HG02763 (cell line): Measurements from ENCODE around the gene PEF1.

ENCODE experiments used
- ATAC-seq: cut with Tn5 transposase; IDR thresholded peaks from one replicate; pipeline ENCODE4 v1.9.1; 2021; ENCODE audit warnings: mild to moderate bottlenecking, moderate library complexity; ENCODE audit not compliant: unreplicated experiment

Gene PEF1

DNA sequence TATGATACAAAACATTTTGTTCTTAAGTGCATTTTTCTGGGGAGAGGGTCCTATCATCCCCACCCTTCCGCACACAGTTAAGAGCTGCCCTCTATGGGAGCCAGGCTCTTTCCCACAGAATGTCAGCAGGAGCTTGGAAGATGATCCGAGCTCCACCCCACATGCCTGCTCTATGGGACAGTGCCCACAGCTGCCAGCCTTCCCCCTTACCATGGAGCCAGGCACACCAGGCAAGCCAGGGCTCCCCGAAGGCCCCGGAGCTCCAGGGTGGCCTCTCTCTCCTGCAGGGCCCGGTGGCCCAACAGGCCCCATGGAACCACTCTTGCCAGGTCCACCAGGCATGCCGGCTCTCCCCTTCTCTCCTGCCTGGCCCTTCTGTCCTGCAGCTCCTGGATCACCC, 10.4 kb upstream of the PEF1 start:
- ATAC-seq, result no peak

DNA sequence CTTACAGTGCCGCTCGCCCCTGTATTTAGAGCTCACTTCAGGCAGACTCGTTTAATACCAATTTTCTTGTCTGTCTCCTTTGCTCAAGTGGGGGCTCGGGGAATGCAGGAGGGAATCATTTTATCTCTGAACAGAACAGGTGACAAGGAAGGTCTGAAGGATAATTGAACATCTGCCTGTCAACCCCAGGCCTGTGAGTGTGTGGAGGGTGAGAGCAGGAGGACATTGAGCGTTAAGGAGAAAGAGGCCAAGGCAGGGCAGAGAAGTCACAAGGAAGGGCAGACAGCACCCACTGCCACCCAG, 9.7 kb upstream of the PEF1 start:
- ATAC-seq, result no peak

DNA sequence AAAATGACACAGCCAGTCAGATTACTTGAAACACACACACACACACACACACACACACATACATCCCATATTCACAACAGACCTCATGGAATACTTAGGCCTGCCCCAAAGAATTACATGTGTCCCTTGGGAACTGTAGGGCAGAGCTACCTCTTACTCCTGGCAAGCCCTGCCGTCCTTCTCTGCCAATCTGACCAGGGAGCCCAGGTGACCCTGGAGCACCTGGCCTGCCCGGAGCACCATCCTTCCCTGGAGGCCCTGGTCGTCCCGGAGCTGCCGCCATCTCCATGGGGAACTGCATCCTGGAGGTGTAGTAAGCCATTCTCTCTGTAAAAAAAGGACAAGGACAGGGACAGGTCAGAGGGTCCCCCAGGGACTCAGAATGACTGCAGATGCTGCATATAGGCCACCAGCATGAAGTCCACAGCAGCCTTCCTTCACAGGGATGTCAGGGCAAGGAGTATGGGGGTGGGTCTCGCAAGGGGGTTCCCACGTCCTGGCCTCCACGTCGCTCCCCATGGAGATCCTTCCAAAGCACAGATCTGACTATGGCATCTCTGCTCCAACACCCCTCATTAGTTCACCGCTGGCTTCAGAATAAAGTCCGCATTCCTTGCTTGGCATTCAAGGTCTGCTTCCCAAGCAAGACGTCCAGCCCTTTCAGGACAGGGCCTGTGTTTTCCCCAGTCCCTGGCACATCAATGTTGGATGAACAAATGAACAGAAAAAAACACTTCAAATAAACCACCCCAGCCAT, 9.2 kb upstream of the PEF1 start:
- no peak for ATAC-seq

DNA sequence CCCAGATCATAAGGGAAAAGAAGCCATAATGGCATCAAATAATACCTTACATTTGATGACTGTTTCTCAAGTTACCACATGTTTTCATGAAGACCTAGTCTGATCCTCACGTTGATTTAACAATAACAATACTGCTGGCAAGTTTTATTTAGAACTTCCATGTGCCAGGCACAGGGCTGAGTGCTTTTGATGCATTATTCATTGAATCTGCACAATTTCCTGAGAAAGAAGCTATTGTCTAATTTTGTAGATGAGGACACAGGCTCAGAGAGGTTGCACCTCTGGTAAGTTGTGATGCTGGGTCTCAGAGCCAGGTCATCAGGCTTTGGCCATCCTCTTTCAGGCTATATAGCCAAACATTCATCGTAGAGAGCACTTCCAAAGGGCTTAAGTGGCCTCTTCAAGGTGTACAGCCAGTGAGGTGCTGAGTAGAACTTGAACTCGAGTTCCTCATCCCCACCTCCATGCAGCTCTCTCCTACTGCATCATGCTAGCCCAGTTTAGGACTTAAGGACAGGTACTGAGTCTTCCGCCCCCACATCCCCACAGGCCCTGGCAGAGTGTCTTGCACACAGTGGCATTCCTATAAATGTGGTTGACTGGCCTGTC, 8.3 kb upstream of the PEF1 start:
- no peak for ATAC-seq

DNA sequence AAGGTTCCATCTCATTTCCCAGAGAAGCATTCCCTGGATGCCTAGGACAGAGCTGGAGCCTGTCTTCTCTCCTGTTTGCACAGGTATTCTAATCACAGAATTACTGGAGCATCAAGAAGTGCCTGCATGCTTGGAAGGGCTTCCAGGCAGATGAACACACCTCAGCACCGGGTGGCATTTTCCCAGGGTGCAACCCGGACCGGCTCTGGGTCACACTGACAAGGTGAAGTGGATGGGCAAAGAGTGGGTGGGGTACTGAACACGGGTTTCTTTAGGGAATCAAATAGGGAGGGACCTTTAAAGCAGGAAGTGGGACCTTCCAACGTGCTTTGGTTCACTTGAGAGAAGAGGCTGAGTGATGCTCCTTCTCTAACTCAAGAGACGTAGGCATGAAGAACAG, 7.1 kb upstream of the PEF1 start:
- ATAC-seq, result no peak

DNA sequence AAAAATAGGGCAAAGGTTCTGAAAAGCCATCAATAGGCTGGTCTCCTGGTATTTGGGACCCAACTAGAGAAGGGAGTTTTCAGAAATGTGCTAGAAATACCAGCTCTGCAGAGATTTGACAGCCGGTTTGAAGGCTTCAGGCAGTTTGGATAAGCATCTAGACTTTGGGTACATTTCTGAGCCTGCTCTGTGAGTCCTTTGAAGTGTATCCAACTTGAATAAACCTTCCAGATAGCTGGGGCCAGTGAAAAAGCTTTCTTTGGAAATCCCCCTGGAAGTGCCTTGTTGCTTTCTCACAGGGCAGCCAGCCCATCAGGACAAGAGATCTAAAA, 6.4 kb upstream of the PEF1 start:
- no peak for ATAC-seq

DNA sequence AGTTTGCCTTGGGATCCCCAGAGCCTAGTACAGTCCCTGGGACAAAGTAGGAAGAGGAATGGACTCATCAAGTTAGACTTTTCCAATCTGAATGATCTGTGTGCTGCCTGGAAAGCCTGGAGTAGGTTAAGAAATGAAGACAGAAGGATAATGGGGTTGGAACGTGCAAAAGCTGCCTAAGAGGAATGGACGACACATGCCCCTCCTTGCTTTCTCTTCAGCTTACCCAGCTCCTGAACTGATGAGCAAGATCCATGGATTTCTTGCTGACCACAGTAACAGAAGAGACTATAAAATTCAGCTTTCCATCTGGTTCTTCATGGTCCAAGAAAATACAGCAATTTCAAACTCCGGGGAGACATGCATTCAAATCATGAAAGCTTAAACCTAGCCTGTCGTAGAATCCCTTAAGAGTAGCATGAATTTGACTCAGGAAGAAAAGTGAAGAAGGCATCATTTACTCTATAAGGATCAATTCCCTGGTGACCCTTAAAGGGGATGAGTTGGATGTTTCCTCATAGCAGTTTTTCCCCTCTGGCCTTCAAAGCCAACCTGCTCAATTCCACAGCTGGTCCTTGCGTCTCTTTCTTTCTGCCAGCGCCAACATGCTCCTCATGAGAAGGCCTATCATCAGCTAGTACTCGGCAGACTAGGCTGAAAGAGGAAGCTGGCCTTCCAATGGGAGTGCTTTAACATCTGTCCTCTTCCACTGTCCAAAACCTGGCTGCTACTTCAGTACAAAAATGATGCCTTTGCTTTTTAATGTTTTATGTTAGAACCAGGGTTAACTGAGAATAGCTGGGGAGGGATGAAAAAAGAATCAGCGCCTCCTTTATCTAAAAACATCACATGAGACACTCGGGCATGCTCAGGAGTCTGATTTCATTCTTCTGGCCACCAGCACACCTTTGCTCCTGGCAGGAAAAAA, 5.7 kb upstream of the PEF1 start:
- no peak for ATAC-seq

DNA sequence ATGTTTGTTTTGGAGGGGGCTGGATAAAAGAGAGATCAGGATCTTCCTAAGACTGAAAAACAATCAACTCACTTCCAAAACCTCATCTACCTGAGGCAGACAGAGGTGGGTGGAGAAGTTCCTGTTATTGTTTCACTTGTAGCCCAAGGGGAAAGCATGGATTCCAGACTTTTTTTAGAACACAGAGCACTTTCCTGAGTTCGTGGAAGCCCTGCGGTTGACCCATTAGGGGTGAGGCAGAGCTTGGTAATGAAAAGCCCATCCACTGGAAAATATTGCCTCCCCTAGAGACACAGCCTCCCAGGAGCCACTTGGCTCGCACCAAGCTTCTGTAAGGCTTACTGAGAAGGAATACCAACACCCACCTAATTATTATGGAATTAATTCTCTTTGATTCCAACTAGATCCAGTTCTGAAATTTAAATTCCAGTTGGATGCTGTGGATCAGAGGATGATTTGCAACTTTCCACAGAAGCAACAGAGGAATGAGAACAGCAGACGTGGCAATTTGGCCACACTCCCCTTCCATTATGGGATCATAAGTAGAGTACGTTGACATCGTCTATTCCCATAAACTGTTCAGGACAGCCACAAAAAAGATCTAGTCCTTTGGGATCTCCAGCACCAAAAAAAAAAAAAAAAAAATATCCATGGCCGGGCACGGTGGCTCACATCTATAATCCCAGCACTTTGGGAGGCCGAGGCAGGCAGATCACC, 4.1 kb upstream of the PEF1 start:
- ATAC-seq, result no peak

DNA sequence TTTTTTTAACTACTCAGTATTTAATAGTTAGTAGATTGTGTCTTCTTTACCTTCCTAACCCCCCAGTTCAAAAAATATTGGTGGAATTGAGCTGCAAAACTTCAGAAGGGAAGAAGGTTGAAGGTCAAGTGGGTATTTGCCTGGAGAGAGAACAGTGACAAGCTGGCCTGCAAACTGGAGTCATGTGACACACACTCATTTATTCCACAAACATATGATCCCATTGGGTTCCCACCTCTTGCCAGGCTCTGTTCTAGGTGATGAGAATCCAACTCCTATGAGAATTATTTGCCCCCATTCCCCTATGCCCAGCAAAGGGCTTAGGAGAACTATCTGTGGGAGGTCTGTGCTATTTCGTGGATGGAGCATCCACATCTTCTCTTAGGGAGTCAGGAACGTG, 3.5 kb upstream of the PEF1 start:
- no peak for ATAC-seq

DNA sequence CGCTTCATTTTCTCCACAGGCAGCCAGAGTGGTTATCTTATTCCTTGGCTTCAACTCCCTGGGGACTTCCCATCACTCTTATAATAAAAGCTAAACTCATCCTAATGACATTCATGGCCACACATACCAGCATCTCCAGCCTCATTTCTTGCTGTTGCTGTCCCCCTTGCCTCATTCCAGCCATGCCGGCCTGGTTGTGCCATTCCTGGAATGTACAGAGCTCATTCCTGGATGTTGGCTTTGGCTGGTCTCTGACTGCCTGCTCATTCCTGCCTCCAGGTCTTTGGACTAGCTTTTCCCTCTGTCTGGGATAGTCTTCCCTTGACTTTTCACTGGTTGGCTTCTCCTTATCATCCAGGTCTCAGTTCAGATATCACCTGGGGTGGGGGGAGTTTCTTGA, 2.4 kb upstream of the PEF1 start:
- ATAC-seq, result no peak

DNA sequence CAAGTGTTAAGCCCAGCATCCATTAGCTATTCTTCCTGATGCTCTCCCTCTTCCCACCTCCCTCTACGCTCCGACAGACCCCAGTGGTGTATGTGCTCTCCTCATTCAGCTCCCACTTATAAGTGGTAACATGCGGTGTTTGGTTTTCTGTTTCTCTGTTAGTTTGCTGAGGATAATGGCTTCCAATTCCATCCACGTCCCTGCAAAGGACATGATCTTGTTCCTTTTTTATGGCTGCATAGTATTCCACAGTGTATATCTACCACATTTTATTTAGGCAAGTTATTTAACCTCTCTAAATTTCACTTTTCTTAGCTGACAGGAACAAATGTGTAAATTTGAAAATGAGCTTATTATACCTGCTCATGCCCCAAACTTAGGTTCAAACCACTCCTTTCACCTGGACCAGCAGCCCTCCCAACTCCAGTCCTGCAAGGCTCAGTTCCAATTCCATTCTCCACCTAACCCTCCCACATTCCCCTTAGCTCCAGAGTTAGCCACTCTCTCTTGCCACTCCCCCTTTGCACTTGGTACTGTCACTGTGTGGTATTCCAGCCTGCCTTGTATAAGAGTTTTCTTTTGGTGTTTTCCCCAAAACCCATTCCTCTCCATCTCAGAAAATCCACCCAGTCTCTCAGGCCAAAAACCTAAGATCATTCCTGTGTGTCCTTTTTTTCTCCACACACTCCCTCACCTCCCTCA, 1.7 kb upstream of the PEF1 start:
- ATAC-seq, result no peak

DNA sequence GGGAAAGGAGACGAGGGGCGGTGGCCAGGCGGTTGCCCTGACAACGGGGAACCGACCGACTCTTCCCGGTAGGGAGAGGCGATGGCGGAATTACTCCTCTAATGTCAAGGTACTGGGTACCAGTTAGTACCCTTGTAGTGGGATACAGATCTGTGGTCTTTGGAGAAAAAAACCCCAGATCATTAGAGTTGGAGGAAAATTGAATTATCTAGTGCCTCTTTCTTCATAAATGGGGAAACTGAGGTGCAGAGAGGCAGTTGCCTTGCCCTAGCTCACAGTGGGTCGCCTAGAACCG, 545 bp upstream of the PEF1 start:
- no peak for ATAC-seq

DNA sequence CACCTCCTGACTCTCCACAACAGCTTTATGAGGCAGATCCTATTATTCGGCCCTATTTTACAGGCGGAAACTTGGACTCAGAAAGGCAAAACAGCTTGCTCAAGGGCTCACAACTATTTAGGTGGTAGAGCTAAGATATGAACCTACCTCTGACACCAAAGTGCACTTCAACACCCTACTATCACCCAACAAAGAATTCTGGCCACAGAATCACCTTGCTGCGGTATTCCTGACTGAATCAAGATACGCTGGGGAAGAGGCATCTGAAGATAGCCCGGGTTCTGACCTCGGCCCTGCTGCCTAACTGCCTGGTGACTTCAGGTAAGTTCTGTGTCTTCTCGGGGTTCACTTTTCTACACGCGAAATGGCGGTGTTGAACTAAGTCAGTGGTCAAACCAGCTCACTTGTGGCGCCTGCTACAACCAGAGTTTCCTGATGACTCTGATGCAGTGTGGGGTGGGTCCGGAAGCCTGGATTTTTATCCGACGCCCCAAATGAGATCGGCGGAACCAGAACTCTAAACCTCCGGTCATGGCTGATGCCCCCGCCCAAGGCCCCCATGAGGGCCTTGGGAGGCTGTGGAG, 608 bp downstream of the PEF1 start:
- ATAC-seq, result no peak

DNA sequence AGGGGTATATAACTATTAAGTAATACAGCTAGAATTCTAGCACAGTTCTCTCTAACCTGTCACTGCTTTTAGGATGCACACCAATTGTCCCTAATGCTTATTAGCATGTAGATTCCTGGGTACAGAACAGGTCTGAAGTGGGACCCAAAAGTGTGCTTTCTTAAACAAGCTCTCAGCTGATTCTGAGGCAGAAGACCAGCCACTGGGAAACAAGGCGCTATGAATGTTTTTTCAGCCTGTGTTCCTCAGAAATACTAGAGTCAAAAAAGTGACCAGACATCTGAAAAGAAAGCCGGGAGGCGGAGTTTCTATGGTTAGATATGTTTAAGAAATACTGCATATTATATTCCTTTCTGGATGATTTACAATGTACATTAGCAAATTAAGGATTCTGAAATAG, 1.8 kb downstream of the PEF1 start:
- ATAC-seq, result no peak

DNA sequence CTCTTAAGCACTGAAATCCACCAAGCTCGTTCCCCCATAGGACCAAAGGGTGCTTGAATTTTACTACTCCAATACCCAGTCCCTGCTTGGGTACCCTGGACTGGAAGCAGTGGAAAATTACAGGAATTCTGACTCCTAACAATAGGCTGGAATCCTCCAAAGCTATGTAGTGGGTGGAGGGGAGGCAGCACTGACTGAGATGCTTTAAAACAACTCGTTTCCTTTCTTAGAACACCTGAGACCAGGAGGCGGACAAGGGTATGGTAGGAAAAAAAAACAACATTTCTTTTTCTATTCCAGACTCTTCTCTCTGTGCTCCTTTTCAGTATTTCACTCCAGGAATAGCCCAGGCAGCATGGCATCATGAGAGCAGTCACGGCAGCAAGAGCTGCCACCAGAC, 2.3 kb downstream of the PEF1 start:
- ATAC-seq, result no peak

DNA sequence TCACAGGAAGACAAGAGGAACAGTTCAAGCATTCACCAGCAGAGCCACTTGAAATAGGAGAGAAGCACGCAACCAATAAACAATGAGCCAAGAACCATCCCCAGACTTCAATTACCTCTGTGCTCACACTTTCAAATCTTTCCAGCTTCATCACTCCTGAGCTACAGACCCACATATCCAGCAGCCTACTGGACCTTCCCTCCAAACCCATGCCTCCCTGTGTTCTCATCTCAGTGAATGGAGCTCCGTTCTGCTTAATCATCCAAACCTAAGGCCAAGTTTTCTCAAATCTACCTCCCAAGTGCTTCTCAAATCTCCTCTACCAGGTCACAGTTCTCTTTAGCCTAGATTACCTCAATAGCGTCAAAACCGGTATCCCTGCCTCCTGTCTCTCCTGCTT, 3.7 kb downstream of the PEF1 start:
- no peak for ATAC-seq

DNA sequence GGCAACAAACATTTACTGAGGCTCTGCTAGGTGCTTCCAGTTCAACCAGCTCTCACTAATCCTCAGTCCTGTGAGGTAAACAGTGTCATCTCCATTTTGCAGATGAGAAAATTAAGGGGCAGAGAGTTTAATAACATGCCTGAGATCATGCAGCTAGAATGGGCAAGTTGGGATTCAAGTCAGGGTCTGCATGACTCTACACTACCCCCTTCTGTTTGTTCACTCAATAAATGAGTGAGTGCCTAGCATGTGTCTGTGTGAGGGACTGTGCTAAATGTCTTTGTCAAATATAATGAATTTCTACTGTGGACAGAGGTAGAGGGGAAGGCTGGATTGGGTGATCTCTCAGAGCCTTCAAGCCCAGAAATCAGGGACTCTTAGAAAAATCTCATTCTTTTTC, 4.5 kb downstream of the PEF1 start:
- ATAC-seq, result no peak

DNA sequence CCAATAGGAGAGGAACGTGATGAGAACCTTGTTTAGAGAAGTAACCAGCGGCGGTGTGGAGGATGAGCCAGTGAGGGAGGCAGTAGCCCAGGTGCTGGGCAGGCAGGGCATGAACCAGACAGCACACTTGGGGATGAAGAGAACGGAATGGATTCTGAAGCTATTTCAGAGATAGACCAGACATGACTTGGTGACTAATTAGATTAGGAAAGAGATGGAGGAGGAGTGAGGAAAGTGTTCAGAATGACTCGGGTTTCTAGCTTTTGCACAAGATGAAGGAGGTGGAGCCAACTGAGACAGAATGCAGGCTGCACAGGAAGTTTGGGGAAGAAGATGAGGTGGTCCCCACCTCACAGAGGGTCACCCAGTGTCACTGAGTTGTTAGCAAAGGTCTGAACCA, 5.1 kb downstream of the PEF1 start:
- no peak for ATAC-seq

DNA sequence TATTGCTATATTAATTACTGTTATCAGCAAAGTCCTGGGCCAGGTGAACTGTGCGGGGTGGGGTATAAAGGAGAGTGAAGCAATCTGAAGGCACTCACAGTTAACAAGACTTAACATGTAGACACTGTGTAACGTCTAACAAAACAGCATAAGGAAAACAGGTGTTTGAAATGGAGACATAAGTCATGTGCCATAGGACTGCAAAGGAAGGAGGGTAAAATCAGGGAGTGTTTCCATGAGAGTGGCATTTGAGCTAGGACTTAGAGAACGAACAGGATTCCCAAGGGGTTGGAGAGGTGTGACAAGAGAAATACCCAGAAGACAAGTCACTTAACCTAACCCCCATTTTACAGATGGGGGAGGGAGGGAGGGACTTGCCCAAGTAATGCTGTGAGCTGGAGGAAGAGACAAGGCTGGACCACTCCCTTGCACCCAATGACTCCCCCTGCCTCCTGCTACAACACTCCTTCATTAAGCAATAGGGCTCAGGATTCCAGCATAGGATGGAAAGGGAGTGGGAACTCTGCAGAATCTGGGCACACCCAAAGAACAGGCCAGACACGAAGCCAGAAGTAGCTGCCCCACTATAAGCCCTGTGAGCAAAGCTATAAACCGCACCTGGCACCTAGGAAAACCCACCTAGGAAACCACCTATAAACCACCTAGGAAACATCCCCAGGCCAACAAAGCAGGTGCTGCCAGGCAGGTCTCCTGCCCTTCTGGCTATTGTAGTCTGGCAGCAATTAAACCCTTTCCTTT, 6.6 kb downstream of the PEF1 start:
- ATAC-seq, result no peak

DNA sequence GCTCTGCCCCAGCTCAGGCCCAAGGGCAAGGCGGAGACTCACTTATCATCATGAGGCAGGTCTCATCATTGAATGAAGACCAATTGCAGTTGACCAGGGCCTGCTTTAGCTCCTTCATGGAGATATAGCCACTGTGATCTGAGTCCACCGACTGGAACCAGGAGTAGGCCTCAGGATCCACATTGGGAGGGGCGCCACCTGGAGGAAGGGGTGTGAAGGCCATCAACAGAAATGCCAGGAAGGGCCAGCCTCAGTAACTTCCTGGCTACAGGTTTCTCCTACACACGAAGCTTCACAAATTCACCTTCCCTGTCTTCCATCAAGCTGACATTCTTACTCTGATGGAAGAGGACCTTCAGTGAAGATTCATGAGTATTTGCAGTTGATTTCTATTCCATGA, 11.6 kb downstream of the PEF1 start:
- ATAC-seq, result no peak
